Common myeloid progenitor, CD34-positive (primary cell): ENCODE measurements around the gene TEX52.
A peak's percentile ranks its signal among the peaks of the same experiment; 100 is the strongest.

Experiments
- CTCF ChIA-PET: fragments of 350-600 bp; sonication (Branson Sonifier 250); formaldehyde crosslinking; loops from one replicate; lab custom pipeline; 2021; ENCODE audit warnings: antibody characterized with exemption; lab: Charles Lee
- POLR2A ChIA-PET: fragments of 350-600 bp; sonication (Branson Sonifier 250); formaldehyde crosslinking; loops from one replicate; lab custom pipeline; 2021; ENCODE audit warnings: antibody characterized with exemption; lab: Charles Lee
- DNase-seq, 3 donors: peaks; one replicate each; pipeline versions ENCODE4 v3.0.0 to v3.0.0-alpha.2; 2013
- H3K27ac ChIP-seq, 2 experiments: 1 replicate in 1 of 2; 2 replicates in 1 of 2; pipeline ENCODE4 v1.7.0; 2013; ENCODE audit warnings: inconsistent platforms in 2 of 2, low read length in 2 of 2, mild to moderate bottlenecking in 2 of 2, low read depth in 1 of 2, moderate library complexity in 1 of 2; ENCODE audit not compliant: severe bottlenecking in 2 of 2, insufficient read depth in 1 of 2, poor library complexity in 1 of 2
- H3K27me3 ChIP-seq, 5 experiments: replicated peaks in 2 of 5; 1 replicate in 3 of 5; 2 replicates in 2 of 5; pipeline versions ENCODE4 v1.6.1 to v1.7.0; 2013; ENCODE audit warnings: low read length in 4 of 5, mild to moderate bottlenecking in 2 of 5, moderate library complexity in 2 of 5, inconsistent platforms in 1 of 5; ENCODE audit not compliant: insufficient read depth in 5 of 5, control insufficient read depth in 4 of 5
- H3K36me3 ChIP-seq, 4 experiments: 1 replicate in 2 of 4; 2 replicates in 2 of 4; pipeline versions ENCODE4 v1.6.1 to v1.7.0; 2013; ENCODE audit warnings: low read length in 3 of 4, control low read depth in 1 of 4, mild to moderate bottlenecking in 1 of 4; ENCODE audit not compliant: control insufficient read depth in 4 of 4, insufficient read depth in 4 of 4
- H3K4me1 ChIP-seq, 4 experiments: 1 replicate in 3 of 4; 2 replicates in 1 of 4; pipeline versions ENCODE4 v1.6.1 to v1.7.1; 2013; ENCODE audit warnings: low read length in 3 of 4, mild to moderate bottlenecking in 3 of 4, control low read depth in 1 of 4, inconsistent platforms in 1 of 4, moderate library complexity in 1 of 4; ENCODE audit not compliant: control insufficient read depth in 4 of 4, insufficient read depth in 4 of 4; ENCODE audit errors: control extremely low read depth in 1 of 4
- H3K4me3 ChIP-seq, 7 experiments: 1 replicate in 4 of 7; 2 replicates in 3 of 7; pipeline versions ENCODE4 v1.5.1 to v1.7.0; 2013; ENCODE audit warnings: mild to moderate bottlenecking in 7 of 7, low read length in 6 of 7, moderate library complexity in 6 of 7, inconsistent platforms in 2 of 7, low read depth in 2 of 7, control low read depth in 1 of 7; ENCODE audit not compliant: insufficient read depth in 4 of 7, control insufficient read depth in 1 of 7; ENCODE audit errors: extremely low read depth in 1 of 7
- H3K9me3 ChIP-seq, 5 experiments: 1 replicate in 4 of 5; 2 replicates in 1 of 5; pipeline versions ENCODE4 v1.6.1 to v1.7.1; 2013; ENCODE audit warnings: low read length in 4 of 5, mild to moderate bottlenecking in 2 of 5, inconsistent platforms in 1 of 5, low read depth in 1 of 5, moderate library complexity in 1 of 5; ENCODE audit not compliant: control insufficient read depth in 4 of 5, insufficient read depth in 2 of 5; ENCODE audit errors: control extremely low read depth in 1 of 5
- WGBS: methylation state at CpG from one replicate; pipeline ENCODE4 v1.1.5; 2013; ENCODE audit not compliant: insufficient coverage; 5-methylcytosine and 5-hydroxymethylcytosine counted together

Gene TEX52

DNA sequence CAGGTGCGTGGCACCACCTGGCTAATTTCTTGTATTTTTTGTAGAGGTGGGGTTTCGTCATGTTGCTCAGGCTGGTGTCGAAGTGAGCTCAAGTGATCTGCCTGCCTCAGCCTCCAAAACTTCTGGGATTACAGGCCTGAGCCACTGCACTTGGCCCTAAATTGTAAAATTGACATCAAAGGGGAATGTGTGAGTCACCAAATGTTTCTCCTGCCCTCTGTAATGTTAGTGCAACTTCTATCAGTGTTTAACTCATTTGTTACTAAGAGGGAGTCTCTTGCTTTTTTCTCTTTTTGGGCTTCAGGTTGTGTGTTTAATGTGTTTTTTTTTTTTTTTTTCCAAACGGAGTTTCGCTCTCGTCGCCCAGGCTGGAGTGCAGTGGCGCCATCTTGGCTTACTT lies 36.2 kb upstream of the TEX52 start:
- POLR2A ChIA-PET = no interaction called here
- H3K27ac ChIP-seq = no peak overlapping the region
- peak in 1 of 3 donors; percentile 16 for DNase-seq
- no peaks in the 10 kb centered on the region for H3K9me3 ChIP-seq
- 95% methylated on average over 2 of the region's 8 CpGs for WGBS
- peaks cover 0 to 8% (median 4%) of the 10 kb centered on the region in 4 experiments for H3K36me3 ChIP-seq
- H3K4me1 ChIP-seq = peaks cover 0 to 12% (median 11%) of the 10 kb centered on the region in 4 experiments
- H3K4me3 ChIP-seq = no peak overlapping the region
- no peaks in the 10 kb centered on the region for H3K27me3 ChIP-seq
- CTCF ChIA-PET = no interaction called here

DNA sequence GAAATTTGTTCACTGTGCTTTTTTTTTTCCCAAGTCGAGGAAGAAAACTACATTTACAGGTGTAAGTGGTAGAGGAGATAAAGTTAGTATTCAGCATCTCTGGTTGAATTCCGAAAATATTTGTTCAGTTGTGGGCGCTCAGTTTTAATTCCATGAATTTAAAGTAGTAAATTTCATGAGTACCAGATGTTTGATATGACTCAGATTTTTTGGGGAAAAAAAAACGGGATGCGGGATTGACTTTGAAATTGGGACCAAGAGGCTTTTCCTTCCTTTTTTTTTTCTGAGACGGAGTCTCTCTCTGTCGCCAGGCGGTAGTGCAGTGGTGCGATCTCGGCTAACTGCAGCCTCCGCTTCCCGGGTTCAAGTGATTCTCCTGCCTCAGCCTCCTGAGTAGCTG lies 35.4 kb upstream of the TEX52 start:
- H3K36me3 ChIP-seq = peaks cover 0 to 16% (median 7%) of the 10 kb centered on the region in 4 experiments
- H3K27me3 ChIP-seq = no peaks in the 10 kb centered on the region
- DNase-seq = no peak
- WGBS = 96% methylated on average over 8 of the region's 12 CpGs
- peaks cover 0 to 12% (median 11%) of the 10 kb centered on the region in 4 experiments for H3K4me1 ChIP-seq
- H3K27ac ChIP-seq = no peak overlapping the region
- H3K9me3 ChIP-seq = no peaks in the 10 kb centered on the region
- POLR2A ChIA-PET = no interaction called here
- CTCF ChIA-PET = no interaction called here
- no peak overlapping the region for H3K4me3 ChIP-seq

DNA sequence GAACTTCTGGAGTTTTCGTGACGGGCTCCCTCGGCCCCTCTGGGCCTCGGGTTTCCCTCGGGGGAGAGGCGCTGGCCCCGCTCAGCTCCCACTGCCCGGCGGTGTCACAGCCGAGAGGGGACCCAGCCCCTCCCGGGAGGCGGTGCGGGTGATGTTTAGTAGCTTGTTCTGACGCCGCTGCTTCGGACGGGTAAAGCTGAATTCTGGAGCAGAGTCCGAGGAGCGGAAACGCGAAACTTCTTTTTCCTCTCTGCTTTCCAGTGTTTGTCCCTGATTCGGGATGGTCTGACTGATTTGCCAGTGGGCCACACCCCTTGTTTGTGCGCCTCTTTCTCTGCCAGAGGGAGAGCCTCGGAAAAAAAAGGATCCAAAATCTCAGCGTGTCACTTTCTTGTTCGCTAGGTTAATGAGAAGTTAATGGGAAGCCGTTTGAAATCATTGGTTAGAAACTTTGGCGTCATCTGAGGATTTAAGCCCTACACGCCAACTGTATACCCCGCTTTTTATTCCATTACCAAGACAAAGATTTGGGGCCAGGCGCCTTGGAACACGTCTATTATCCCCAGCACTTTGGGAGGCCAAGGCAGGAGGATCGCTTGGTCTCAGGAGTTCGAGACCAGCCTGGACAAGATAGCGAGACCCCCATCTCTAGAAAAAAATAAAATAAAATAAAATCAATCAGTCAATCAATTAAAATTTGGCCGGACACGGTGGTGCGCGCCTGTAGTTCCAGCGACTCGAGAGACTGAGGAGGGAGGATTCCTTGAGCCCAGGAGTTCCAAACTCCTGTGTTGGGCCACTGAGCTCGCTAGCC lies 34.6 kb upstream of the TEX52 start:
- peaks cover 0 to 12% (median 11%) of the 10 kb centered on the region in 4 experiments for H3K4me1 ChIP-seq
- DNase-seq = peak in 2 of 3 donors; percentile 2 to 36
- peak overlapping the region; percentile 67 to 90 (median 79) for H3K4me3 ChIP-seq
- CTCF ChIA-PET = no interaction called here
- no peaks in the 10 kb centered on the region for H3K9me3 ChIP-seq
- 28% methylated on average over 37 of the region's 42 CpGs for WGBS
- H3K36me3 ChIP-seq = peaks cover 0 to 22% (median 8%) of the 10 kb centered on the region in 4 experiments
- H3K27me3 ChIP-seq = no peaks in the 10 kb centered on the region
- POLR2A ChIA-PET = interaction anchor here (1.6 kb wide), 1 partner anchor 14 kb away, joined by 7 read pairs; the partner anchor contains the start of genes FOXM1 and RHNO1
- H3K27ac ChIP-seq = peak overlapping the region in 1 of 2 experiments; percentile 61

DNA sequence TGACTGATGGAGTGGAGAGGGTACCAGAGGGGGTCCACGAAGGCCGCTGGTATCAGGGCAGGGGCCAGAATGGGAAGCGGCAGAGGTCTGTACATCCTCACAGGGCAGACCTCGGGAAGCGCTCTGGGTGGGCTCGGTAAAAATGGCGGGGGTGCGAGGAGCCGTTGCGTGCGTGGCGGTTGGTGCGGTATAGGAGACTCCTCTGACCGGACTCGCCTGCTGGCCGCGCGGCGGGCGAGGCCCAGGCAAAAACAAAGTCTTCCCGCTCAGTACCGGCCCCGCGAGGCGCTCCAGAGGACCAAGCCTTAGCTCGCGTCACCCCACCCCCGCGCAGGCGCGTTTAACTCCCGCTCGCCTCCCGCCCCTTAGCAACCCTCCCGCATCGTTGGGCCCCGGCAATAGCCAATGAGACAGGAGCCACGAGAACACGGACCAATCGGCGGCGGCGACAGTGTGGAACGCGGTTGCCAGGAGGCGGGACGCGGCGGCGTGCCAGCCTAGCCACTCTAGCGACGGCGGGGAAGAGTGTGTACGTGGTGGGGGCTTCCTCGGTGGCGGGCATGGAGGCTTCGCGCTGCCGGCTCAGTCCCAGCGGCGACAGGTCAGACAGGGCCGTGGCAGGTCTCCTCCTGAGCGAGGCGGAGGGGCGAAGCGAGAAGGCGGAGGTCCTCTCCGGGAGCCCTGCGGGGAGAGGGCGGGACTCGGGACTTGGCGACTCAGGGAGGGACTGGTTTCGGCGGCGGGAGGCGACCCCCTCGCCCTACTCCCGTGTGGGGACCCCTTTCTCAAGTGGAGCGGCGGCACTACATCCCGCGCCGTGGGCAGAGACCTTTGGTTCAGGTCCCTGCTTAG lies 33.8 kb upstream of the TEX52 start, which contains the start of gene TULP3:
Gene TULP3 (plus strand): TSS at position 504 of the 852 bp plus-strand sequence. CDS start 57 bp downstream, at position 561.
- ChIA-PET POLR2A (interaction anchor here (1.1 to 1.6 kb wide), 2 partner anchors 10 to 13 kb away, joined by 3 to 7 read pairs; partner anchors contain the start of genes FOXM1 and RHNO1), CTCF (interaction anchor here (0.9 kb wide), 1 partner anchor 31 kb away, joined by 3 read pairs; no protein-coding TSS in a partner anchor)
- 0% methylated on average over 79 of the region's 83 CpGs for WGBS
- Histone ChIP-seq H3K9me3 (no peaks in the 10 kb centered on the region), H3K36me3 (peaks cover 0 to 26% (median 13%) of the 10 kb centered on the region in 4 experiments), H3K4me1 (peaks cover 0 to 12% (median 11%) of the 10 kb centered on the region in 4 experiments), H3K4me3 (peak within 1 kb of the TSS; percentile 67 to 90 (median 79)), H3K27me3 (no peaks in the 10 kb centered on the region), H3K27ac (peak within 1 kb of the TSS; percentile 40 to 61)
- peak; percentile 96 to 98 (median 98) for DNase-seq

DNA sequence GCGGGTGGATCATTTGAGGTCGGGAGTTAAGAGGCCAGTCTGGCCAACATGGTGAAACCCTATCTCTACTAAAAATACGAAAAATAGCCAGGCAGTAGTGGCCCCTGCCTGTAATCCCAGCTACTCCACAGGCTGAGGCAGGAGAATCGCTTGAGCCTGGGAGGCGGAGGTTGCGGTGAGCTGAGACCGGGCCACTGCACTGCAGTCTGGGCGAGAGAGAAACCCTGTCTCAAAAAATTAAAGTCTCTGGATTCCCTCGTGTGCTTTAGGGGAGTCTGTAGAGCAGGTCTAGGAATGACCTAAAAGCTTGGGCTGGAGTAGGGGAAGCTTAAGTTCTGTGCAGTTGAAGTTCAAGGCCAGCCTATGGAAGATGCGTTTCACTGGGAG lies 33.2 kb upstream of the TEX52 start:
- Histone ChIP-seq H3K4me1 (peaks cover 0 to 12% (median 11%) of the 10 kb centered on the region in 4 experiments), H3K27ac (peak overlapping the region; percentile 40 to 58), H3K27me3 (no peaks in the 10 kb centered on the region), H3K36me3 (peaks cover 0 to 26% (median 13%) of the 10 kb centered on the region in 4 experiments), H3K4me3 (peak overlapping the region; percentile 67 to 90 (median 79)), H3K9me3 (no peaks in the 10 kb centered on the region)
- ChIA-PET POLR2A (interaction anchor here (1.1 to 1.6 kb wide), 2 partner anchors 9 to 13 kb away, joined by 3 to 7 read pairs; partner anchors contain the start of genes FOXM1 and RHNO1), CTCF (interaction anchor here (0.9 kb wide), 1 partner anchor 32 kb away, joined by 3 read pairs; no protein-coding TSS in a partner anchor)
- WGBS = 79% methylated on average over 9 of the region's 10 CpGs
- no peak for DNase-seq

DNA sequence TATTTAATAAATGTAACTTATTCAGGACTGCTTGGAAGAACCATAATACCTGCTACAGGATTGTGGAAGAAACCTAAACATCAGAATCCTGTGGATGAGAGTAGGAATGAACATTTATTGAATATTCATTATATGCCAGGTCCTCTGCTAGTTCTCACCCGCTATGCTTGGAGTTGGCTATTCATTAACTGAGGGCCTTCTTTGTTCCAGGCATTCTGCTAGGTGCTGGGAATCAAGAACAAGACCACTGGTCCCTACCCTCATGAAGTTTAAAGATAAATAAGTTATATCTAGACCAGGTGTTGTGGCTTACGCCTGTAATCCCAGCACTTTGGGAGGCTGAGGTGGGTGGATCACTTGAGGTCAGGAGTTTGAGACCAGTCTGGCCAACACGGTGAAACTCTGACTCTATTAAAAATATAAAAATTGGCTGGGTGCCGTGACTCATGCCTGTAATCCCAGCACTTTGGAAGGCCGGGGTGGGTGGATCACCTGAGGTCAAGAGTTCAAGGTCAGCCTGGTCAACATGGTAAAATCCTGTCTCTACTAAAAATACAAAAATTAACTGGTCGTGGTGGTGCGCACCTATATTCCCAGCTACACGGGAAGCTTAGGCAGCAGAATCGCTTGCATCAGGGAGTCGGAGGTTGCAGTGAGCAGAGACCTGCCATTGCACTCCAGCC lies 30.1 kb upstream of the TEX52 start:
- DNase-seq = no peak
- Histone ChIP-seq H3K4me1 (peaks cover 0 to 16% (median 11%) of the 10 kb centered on the region in 4 experiments), H3K9me3 (no peaks in the 10 kb centered on the region), H3K27ac (no peak overlapping the region), H3K27me3 (no peaks in the 10 kb centered on the region), H3K36me3 (peaks cover 0 to 26% (median 14%) of the 10 kb centered on the region in 4 experiments), H3K4me3 (no peak overlapping the region)
- ChIA-PET CTCF (interaction anchor here (0.6 to 2.5 kb wide), 4 partner anchors 9 to 147 kb away, joined by 3 to 10 read pairs (median 3); no protein-coding TSS in a partner anchor), POLR2A (no interaction called here)
- 99% methylated on average over 9 of the region's 10 CpGs for WGBS
